ENCODE results near the gene MYL2.

The MYL2 gene

GRCh38 chr12:110923692-110924334 is 3.4 kb upstream of the MYL2 start:
- DNase-seq (ENCODE audit: low read depth in 1 of 2, low spot score in 1 of 2), result no peak
- in situ Hi-C loops (cut with HindIII; ENCODE audit: low pct_unique_long_range_greater_than_20kb, low sequenced_read_pairs), result no loop called here
- TF ChIP-seq JUND (IDR thresholded peaks at IDR 0.05; ENCODE audit: low read depth), result no peak

DNA sequence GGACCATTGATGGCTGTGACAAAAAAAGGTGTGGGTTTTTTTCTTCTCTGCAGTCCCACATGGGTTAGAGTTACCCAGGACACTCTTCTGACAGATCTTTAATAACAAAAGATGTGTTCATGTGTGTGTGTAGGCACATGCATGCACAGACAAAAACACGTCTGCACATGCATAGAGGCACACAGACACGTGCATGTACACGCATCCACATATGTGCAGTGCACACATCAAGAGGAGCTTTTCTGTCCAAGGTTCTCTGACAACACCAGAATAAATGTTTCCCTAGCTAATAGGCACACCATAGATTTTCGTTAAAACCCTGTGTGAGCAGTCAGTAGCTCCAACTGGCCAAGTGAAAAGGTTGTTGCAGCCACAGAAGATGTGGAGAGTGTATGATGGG is 2.8 kb upstream of the MYL2 start:
- DNase-seq (ENCODE audit: low read depth in 1 of 2, low spot score in 1 of 2), result no peak
- in situ Hi-C loops (cut with HindIII; ENCODE audit: low pct_unique_long_range_greater_than_20kb, low sequenced_read_pairs), result no loop called here
- no peak for TF ChIP-seq JUND (IDR thresholded peaks at IDR 0.05; ENCODE audit: low read depth)

- DNase-seq (ENCODE audit: low read depth in 1 of 2, low spot score in 1 of 2), result no peak
- no peak for TF ChIP-seq JUND (IDR thresholded peaks at IDR 0.05; ENCODE audit: low read depth)
- in situ Hi-C loops (cut with HindIII; ENCODE audit: low pct_unique_long_range_greater_than_20kb, low sequenced_read_pairs), result no loop called here
Measured at GRCh38 chr12:110922652-110923051, 2.3 kb upstream of the MYL2 start.

- DNase-seq (ENCODE audit: low read depth in 1 of 2, low spot score in 1 of 2), result no peak
- in situ Hi-C loops (cut with HindIII; ENCODE audit: low pct_unique_long_range_greater_than_20kb, low sequenced_read_pairs), result no loop called here
- no peak for TF ChIP-seq JUND (IDR thresholded peaks at IDR 0.05; ENCODE audit: low read depth)
Measured at GRCh38 chr12:110921262-110921661, 883 bp upstream of the MYL2 start.

DNA sequence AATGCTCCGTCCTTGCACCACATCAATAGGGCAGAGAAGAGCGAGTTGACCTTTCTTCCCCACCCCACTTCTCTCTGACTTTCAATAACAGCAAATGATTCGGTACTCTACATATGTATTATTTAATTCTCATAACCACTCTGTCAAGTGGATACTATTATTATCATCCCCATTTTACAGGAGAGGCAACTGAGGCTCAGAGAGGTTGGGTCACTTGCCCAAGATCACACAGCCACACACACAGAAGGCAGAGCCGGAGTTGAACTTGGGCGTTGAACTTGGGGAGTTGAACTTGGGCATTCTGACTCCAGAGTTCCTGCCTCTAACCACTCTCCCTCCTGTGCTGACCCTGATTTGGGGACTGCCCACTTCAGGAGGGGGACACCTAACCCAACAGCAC is 659 bp downstream of the MYL2 start:
- no peak for TF ChIP-seq JUND (IDR thresholded peaks at IDR 0.05; ENCODE audit: low read depth)
- DNase-seq (ENCODE audit: low read depth in 1 of 2, low spot score in 1 of 2), result no peak
- in situ Hi-C loops (cut with HindIII; ENCODE audit: low pct_unique_long_range_greater_than_20kb, low sequenced_read_pairs), result no loop called here

DNA sequence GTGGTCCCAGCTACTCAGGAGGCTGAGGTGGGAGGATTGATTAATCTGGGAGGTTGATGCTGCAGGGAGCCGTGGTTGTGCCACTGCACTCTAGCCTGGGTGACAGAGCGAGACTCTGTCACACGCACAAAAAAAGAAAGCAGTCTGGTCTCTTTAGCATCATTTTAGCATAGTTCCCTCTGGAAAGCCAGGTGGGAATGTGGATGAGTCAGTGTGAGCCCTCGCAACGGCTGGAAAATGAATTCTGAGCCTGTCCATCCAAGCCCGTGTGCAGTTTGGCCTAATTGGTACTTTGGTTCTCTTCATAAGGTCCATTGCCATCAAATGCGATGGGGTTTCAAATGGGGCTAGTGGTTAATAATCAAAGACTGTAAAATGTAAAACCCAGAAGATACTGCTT is 2.4 kb downstream of the MYL2 start:
- DNase-seq (ENCODE audit: low read depth in 1 of 2, low spot score in 1 of 2), result no peak
- no peak for TF ChIP-seq JUND (IDR thresholded peaks at IDR 0.05; ENCODE audit: low read depth)
- in situ Hi-C loops (cut with HindIII; ENCODE audit: low pct_unique_long_range_greater_than_20kb, low sequenced_read_pairs), result no loop called here

- in situ Hi-C loops (cut with HindIII; ENCODE audit: low pct_unique_long_range_greater_than_20kb, low sequenced_read_pairs), result no loop called here
- TF ChIP-seq JUND (IDR thresholded peaks at IDR 0.05; ENCODE audit: low read depth), result no peak
- no peak for DNase-seq (ENCODE audit: low read depth in 1 of 2, low spot score in 1 of 2)
Measured at GRCh38 chr12:110917467-110917866, 2.9 kb downstream of the MYL2 start.

DNA sequence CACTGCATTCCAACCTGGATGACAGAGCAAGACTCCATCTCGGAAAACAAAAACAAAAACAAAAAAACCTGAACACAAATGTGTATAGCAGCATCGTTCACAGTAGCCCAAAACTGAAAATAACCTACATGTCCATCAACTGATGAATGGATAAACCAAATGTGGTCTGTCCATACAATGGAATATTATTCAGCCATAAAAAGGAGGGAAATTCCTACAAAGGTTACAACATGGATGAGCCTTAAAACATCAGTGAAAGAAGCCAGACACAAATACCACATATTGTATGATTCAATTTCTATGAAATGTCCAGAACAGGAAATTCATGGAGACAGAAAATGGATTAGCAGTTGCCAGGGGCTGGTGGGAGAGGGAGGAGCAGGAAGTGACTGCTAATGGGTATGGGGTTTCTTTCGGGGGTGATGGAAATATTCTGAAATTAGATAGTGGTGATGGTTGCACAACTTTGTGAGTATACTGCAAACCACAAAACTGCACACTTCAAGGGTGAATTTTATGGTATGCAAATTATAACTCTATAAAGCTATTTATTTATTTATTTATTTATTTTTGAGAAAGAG is 4.0 kb downstream of the MYL2 start:
- TF ChIP-seq JUND (IDR thresholded peaks at IDR 0.05; ENCODE audit: low read depth), result no peak
- in situ Hi-C loops (cut with HindIII; ENCODE audit: low pct_unique_long_range_greater_than_20kb, low sequenced_read_pairs), result no loop called here
- no peak for DNase-seq (ENCODE audit: low read depth in 1 of 2, low spot score in 1 of 2)

- no peak for TF ChIP-seq JUND (IDR thresholded peaks at IDR 0.05; ENCODE audit: low read depth)
- DNase-seq (ENCODE audit: low read depth in 1 of 2, low spot score in 1 of 2), result no peak
- in situ Hi-C loops (cut with HindIII; ENCODE audit: low pct_unique_long_range_greater_than_20kb, low sequenced_read_pairs), result no loop called here
Measured at GRCh38 chr12:110913119-110914056, 7.0 kb downstream of the MYL2 start.

DNA sequence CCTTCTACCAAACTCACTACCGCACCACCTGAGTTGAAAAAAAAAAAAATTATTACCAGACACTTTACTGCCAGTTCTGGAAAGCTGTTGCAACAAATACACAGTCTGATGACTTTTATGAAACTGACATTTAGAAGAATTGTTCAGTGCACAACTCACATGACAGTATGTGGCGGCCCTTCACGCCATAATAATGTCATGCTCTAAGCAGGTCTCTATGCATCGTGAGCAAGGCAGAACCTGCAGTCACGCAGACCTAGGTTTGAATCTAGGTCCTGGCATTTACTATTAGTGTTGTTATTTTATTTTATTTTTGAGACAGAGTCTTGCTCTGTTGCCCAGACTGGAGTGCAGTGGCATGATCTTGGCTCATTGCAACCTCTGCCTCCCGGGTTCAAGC is 8.1 kb downstream of the MYL2 start:
- in situ Hi-C loops (cut with HindIII; ENCODE audit: low pct_unique_long_range_greater_than_20kb, low sequenced_read_pairs), result no loop called here
- no peak for DNase-seq (ENCODE audit: low read depth in 1 of 2, low spot score in 1 of 2)

DNA sequence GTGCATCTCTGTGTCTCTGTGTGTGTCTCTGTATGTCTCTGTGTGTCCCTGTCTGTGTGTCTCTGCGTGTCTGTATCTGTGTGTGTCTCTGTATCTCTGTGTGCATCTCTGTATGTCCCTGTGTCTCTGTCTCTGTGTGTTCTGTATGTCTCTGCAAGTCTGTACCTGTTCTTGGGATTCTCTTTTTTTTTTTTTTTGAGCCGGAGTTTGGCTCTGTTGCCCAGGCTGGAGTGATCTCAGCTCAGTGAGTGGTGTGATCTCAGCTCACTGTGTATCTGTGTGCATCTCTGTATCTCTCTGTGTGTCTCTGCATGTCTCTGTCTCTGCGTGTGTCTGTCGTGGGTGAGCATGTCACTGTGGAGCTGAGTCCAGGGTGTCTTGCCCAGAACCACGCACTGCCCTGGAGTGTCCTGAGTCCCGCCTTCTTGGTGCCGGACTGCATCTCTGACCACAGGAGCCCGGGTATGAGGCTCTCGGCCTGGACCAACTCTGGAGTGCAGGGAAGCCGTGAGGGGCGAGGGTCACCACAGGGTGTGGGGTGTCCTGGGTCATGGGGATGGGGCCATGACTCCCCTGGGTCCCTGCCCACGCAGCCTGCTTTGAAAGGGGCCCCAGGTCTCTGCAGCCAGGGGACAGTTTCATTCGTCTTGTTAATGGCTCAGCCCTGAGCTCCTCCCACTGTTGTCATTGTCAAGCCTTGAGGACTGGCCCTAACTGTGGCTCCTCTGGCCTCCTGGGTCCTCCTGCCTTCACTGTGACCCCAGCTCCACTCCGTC is 11.8 kb downstream of the MYL2 start:
- no peak for TF ChIP-seq JUND (IDR thresholded peaks at IDR 0.05; ENCODE audit: low read depth)
- in situ Hi-C loops (cut with HindIII; ENCODE audit: low pct_unique_long_range_greater_than_20kb, low sequenced_read_pairs), result no loop called here
- no peak for DNase-seq (ENCODE audit: low read depth in 1 of 2, low spot score in 1 of 2)

More for the DNA sequence above, 8.1 kb downstream of the MYL2 start:
- TF ChIP-seq JUND (IDR thresholded peaks at IDR 0.05; ENCODE audit: low read depth), result no peak

GRCh38 chr12:110907583-110907982 is 12.8 kb downstream of the MYL2 start:
- in situ Hi-C loops (cut with HindIII; ENCODE audit: low pct_unique_long_range_greater_than_20kb, low sequenced_read_pairs), result no loop called here
- DNase-seq (ENCODE audit: low read depth in 1 of 2, low spot score in 1 of 2), result no peak
- TF ChIP-seq JUND (IDR thresholded peaks at IDR 0.05; ENCODE audit: low read depth), result no peak
